Activated CD4-positive, alpha-beta T cell treated with anti-CD3 and anti-CD28 coated beads, Interleukin-2, amount 50 U/mL, for 4 hours (primary cell): Measurements from ENCODE around the gene MGP.

Experiments used
- DNase-seq, 2 experiments: peaks; one replicate each; pipeline ENCODE4 v3.0.0-alpha.2; 2020

Gene MGP

DNA sequence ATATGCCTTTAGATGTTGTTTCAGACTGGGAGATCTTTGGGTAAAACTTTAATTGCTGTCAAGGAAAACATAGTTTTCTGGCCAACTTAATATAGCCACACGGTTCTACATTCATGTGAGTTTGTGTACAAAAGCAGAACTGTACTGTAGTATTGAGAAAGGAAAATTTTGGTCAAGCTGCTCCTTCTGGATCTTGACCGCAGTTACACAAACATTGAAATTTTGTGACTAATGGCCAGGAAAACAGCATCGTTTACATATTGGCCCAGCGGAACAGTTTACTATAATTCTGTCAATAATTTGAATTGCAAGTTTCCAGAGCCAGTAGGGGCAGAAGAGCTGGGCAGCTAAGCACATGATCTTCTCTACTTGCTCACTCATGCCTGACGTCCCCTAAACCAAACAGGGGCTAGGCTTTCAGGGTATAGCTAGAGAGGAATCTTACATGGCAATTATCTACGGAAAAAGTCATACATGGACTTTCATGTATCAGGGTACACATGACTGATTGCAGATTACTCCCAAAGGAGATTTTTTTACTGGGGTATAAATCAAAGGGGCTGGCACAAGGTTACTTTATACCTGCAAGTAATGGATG, 31.0 kb downstream of the MGP start:
- no peak for DNase-seq

DNA sequence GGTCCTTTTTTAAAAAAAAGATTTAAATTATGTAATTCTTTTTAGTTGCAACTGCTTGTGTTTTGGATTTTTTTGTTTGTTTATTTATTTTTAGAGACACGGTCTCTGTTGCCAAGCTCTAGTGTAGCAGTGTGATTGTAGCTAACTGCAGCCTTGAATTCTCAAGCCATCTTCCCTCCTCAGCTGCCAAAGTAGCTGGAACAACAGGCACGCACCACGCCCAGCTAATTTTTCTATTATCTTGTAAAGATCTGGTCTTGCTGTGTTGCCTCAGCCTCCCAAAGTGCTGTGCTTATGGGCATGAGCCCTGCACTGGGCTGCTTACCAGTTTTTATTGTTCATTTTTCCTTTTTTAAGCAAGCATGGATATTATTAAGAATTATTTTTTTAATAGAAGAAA, 31.7 kb downstream of the MGP start:
- no peak for DNase-seq

GRCh38 chr12:14852880-14853279, 32.8 kb downstream of the MGP start:
- DNase-seq: no peak

DNA sequence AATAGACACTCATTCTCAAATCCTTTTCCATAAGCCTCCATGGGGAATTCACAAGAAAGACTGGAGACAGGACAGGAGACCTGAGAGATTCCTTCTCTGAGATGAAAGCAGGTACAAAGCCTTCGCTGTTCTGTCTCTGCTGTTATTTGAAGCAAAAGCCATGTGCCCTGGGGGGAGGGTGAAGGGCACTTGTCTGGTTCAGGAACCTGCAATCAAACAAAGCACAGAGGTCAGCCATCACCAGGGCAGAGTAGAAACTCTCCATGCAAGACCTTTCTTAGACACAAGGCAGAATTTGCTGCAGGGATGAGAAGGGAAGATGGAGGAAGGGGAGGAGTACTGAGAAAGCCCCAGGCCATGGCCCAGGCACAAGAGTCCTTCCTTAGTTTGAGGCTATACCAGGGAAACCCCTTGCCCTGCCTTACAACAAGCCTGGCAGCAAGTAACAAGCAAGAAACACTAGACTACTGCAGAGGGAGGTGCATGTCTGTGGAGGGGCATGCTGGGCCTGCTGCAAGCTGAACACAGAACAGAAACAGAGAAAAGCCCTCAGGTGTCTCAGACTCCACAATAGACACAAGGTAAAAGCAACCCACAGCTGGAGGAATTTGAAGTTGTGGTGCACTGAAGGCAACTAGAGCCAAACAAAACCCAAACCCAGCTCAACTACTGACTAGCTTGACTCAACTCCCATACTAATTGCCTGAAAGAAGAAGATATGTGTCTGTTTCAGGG, 34.6 kb downstream of the MGP start:
- no peak for DNase-seq

DNA sequence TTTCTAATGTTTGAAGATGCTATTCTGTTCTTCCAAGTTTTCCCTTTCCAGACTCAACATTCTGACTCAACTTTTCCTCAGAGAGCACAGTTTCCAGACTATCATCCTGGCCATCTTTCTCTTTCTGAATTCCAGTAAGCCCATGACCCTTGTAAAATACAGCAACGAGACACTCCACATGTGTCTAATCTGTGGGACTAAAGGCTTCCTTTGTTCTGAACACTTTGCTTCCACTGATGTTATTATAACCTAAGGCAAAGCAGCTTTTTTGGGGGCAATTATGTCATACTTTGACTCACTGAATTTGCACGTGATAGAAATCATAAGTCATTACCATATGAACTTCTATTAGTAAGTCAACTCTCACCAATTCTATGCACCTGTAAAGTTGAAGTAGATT, 36.0 kb downstream of the MGP start:
- no peak for DNase-seq

DNA sequence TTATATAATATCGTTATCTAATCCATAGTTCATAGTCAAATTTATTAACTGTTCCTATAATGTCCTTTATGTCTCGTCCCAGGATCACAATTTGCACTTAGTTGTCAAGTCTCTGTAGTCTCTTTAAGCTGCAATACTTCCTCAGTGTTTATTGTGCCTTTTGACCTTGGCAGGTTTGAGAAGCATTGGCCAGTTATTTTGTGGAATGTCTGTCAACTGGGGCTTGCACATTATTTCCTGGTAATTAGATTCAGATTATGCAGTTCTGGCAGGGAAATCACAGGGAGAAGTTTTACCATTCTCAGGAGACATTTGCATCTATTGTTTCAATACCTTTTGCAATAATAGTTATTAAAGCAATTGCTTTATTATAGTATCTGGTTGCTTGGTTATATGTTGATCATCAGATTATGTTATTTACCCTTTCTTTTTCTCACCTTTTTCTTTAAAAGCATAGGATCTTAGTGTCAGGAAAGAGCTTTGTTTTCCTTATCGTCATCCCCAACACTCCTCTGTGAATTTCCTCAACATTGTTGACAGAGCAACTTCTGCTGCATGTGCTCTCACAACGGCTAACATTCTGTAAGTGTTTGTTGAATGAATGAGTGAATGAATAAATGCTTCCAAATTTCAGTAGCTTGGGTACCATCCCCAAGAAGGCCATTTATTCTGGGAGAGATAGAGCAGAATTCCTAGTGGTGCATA, 38.6 kb downstream of the MGP start:
- DNase-seq: no peak

DNA sequence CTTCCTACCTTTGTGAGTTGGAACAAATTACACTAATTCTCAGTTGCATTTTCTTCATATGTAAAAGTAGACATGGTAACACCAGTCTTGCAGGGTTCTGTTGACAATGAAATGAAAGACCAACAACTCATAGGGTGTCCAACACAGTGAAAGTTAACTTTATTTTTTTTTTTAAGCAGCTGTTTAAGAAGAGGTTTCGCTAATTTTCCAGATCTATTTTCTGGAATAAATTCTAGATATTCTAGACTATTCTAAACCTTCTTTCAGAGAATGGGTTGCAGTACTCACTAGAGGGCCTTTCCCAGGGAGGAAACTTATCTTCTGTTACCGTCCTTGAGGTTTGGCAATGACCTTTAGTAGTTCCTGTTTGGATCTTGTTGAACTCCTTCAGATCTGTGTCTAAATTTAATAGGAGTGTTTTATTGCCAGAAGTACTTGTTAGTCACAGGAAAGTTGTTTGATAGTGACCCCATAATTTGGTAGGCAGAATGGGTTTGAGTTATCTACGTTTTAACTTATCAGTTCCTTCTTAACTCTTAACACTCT, 39.5 kb downstream of the MGP start:
- no peak for DNase-seq

DNA sequence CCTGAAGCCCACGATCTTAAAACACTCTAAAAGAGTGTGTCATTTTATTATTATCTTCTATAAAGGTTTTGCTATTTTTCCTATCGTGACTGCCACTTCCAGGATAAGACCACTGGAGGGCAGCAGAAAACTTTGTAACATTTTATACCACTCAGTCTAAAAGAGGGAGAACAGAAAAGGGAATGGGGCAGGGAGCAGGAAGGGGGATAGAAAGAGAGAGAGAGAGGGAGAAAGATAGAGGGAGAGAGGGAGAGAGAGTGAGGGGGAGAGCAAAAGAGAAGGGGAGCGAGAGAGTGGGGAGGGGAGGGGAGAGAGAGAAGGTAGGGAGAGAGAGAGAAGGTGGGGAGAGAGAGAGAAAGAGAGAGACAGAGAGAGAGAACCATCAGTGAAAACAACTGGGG, 40.3 kb downstream of the MGP start:
- peak; percentile 30 to 36 for DNase-seq

GRCh38 chr12:14844401-14844800, 41.3 kb downstream of the MGP start:
- no peak for DNase-seq

GRCh38 chr12:14843425-14843887, 42.2 kb downstream of the MGP start, which contains the start of gene ART4:
ART4 (minus strand) TSS chr12:14843526; CDS start chr12:14843113, 413 bp downstream.
- no peak for DNase-seq

GRCh38 chr12:14842315-14842714, 43.3 kb downstream of the MGP start:
- no peak for DNase-seq

DNA sequence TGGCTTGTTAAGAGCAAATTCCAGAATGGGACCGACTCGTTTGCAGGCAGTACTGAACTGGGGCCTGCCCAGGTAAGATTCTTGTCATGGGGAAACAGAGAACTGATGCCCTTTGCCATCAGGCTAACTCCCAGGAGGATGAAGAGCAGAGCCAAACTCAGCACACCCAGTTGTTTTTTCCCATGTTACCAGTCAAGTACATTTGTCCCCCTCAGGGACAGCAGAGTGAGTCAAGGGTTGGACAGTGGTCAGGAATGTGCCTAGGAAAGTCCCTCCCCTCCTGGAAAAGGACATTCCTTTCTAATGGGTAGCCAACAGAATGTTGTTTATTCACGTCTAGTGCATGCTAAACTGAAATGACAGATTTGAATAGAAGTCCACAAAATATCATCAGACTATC, 43.9 kb downstream of the MGP start:
- DNase-seq: no peak

- no peak for DNase-seq
Observed at GRCh38 chr12:14840616-14841015, 45.0 kb downstream of the MGP start.

DNA sequence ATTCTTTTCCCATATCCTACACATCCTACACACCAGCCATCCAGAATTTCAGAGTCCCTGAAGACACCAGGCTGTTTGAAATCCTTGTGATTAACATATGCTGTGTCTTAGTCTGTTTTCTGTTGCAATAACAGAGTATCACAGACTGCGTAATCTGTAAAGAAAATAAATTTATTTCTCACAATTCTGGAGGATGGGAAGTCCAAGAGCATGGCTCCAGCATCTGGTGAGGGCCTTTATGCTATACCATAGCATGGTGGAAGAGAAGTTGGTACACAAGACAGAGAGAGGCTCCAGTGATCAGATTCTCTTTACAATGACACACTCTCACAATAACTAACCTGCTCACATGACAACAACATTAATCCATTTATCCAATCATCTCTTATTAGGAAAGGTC, 46.4 kb downstream of the MGP start:
- DNase-seq: no peak

DNA sequence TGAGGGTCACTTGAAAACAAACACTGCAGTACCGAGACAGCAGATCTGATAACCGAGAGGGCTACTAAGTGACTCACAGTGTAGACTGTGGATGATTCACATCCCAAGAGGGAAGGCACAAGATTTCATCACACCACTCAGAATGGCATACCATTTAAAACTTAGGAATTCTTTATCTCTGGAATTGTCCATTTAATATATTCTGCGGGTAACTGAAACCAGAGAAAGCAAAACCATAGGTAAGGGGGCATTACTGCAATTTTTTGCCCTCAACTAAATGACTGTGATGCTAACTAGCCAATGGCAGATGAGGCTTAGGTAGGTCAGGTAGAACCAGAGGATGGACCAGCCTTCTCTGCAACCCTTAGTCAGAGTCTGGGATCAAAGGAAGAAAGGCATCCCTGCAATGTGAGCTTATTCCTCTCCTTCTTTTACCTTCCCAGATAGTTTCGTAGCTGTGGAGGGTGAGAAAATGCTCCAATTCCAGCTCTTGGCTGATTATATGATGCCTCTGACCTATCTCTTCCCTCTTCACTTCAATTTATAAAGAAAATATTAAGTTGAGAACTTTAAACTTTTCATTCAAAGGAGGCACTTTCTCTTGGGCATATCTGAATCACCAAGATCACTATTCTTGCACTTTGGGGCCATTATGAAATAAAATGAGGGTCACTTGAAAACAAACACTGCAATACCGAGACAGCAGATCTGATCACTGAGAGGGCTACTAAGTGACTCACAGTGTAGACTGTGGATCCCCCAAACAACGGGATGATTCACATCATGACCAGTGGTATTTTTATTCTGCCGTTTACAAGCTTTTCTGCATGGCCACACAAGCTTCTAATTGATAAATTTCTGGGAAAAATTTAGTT, 49.1 kb downstream of the MGP start:
- DNase-seq: no peak

- DNase-seq: no peak
Observed at GRCh38 chr12:14834509-14834908, 51.1 kb downstream of the MGP start.

DNA sequence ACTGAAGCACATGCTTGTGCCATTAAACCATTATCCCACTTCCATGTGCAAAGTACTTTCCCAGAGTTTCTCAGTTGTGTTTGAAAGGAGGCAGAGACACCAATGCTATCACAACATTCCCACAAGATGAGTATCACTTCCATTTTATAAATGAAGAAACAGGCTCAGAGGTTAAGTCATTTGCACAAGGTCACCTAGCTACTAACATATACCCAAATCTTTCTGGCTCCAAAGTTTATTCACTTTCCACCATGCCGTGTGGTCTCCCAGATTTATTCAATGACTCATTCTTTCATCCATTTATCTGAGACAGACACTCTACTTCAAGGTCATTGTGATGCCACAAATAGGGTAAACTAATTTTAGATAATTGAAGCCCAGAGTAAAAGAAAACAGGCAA, 51.7 kb downstream of the MGP start:
- no peak for DNase-seq

DNA sequence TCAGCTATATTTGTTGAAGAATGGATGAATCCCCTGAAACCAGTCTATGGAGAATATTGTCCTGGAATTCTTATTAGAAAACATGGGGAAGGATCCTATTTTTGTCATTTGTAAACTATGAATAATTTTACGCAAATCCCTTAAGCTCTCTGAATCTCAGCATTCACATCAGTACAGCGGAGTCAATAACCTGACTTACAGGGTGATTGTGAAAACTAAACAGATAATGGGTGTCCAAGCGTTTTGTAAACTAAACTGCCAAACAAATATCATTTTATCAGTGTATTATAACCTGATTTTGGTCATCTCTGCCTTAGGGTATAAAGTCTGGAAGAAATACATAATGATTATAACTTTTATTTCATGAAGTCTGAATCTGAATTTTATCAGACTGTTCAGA, 52.3 kb downstream of the MGP start:
- no peak for DNase-seq
